ENCODE measurements around the gene MMS22L.

- TF ChIP-seq BHLHE40 (IDR thresholded peaks at IDR 0.05; ENCODE audit: low read depth, low read length) (no peak), CTCF (conservative IDR thresholded peaks at IDR 0.05; ENCODE audit: low read depth, low read length) (no peak), POLR2A (IDR thresholded peaks at IDR 0.05; ENCODE audit: low read depth, low read length) (no peak), MAFK (IDR thresholded peaks at IDR 0.05; ENCODE audit: low read depth, low read length) (no peak), SMC3 (IDR thresholded peaks at IDR 0.05; ENCODE audit: low read depth, low read length) (no peak), RAD21 (IDR thresholded peaks at IDR 0.05; ENCODE audit: low read length) (no peak), CEBPB (IDR thresholded peaks at IDR 0.05; ENCODE audit: low read depth, low read length) (no peak), USF2 (IDR thresholded peaks at IDR 0.05; ENCODE audit: low read depth, low read length) (no peak), ELK1 (IDR thresholded peaks at IDR 0.05; ENCODE audit: borderline replicate concordance, low read depth, low read length) (no peak), RCOR1 (IDR thresholded peaks at IDR 0.05; ENCODE audit: insufficient replicate concordance, low read length) (no peak), MXI1 (IDR thresholded peaks at IDR 0.05; ENCODE audit: borderline replicate concordance, low read depth, low read length) (no peak), RFX5 (IDR thresholded peaks at IDR 0.05; ENCODE audit: low read depth, low read length) (no peak)
These were observed 39.2 kb upstream of the MMS22L start for GRCh38 chr6:97322226-97322625.
